HG02884 (cell line): ENCODE results near the gene BARD1.
"Not testable (repeated sequence)": the region's sequence is repeated elsewhere in the genome, so short reads cannot be mapped to it uniquely, and the experiment has no call there.

Experiments
- ATAC-seq: cut with Tn5 transposase; IDR thresholded peaks from one replicate; pipeline ENCODE4 v1.9.1; 2021; ENCODE audit warnings: mild to moderate bottlenecking, moderate library complexity; ENCODE audit not compliant: unreplicated experiment

Gene BARD1

GRCh38 chr2:214772443-214773015 lies 37.0 kb downstream of the BARD1 start:
- ATAC-seq, result no peak

- ATAC-seq, result no peak
Observed at GRCh38 chr2:214765180-214765579, 44.3 kb downstream of the BARD1 start.

GRCh38 chr2:214753455-214753854 lies 56.0 kb downstream of the BARD1 start:
- ATAC-seq, result no peak

- no peak for ATAC-seq
Observed at GRCh38 chr2:214750529-214750928, 59.0 kb downstream of the BARD1 start.

DNA sequence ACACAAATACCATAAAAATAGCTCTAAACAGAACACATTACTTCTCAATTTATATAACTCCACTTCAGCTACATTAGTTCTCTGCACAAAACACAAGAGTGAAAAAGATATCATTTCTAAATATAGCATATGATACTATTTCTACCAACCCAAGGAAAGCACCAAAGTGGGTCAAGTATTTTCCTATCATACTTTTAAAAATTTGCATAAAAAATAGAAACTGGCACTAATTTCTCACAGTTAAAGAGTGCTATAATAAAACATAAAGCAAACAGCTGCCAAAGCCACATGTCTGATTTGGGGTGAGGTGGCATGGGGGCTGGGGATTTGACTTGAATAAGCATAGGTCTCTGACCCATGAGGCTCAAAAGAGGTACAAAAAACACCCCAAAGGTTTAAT lies 61.5 kb downstream of the BARD1 start:
- ATAC-seq, result no peak

DNA sequence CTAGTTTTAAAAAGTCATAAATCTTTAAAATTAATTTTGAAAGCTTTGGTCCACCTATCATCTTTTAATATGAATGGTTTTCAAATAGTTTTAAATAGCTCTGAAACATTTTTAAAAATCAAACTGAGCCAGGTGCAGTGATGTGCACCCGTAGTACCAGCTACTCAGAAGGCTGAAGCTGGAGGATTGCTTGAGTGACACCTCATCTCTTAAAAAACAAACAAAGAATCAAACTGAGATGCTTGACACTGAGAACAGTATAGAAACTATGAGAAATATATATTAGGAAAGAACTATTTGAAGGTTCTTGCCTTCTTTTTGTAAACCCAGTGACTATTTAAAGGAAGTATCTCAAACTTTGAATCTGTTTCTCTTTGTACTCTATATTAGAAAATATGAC lies 67.4 kb downstream of the BARD1 start:
- ATAC-seq, result no peak

GRCh38 chr2:214740867-214741395 lies 68.6 kb downstream of the BARD1 start:
- ATAC-seq, result no peak

GRCh38 chr2:214737188-214737587 lies 72.3 kb downstream of the BARD1 start:
- peak; percentile 98 for ATAC-seq

GRCh38 chr2:214730800-214731407 lies 78.6 kb downstream of the BARD1 start:
- no peak for ATAC-seq

- ATAC-seq, result no peak
Observed at GRCh38 chr2:214730248-214730647, 79.2 kb downstream of the BARD1 start.

DNA sequence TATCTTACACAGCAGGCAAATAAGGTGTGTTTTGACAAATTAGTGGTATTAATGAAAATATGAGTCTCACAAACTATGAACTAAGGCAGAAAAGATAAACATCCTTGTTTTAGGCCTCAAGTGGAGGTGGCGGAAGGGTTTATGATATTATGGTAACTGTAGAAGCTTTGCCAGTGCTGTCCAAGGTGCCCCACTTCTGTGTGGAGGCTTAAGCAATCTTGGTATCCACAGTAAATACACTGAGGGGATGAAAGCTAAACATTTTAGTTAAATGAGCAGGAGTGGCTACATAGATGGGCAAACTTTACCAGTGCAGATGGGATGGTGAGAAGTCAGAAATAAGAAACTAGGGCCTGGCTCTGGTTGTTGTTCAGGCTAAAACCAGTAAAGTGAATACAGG lies 84.7 kb downstream of the BARD1 start:
- no peak for ATAC-seq

DNA sequence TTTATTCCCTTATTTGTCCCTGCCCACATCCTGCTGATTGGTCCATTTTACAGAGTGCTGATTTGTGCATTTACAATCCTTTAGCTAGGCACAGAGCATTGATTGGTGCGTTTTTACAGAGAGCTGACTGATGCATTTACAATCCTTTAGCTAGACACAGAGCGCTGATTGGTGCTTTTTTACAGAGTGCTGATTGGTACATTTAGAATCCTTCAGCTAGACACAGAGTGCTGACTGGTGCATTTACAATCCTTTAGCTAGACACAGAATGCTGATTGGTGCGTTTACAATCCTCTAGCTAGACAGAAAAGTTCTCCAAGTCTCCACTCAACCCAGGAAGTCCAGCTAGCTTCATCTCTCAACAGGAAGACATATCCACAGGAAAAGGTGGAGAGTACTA lies 91.6 kb downstream of the BARD1 start:
- not testable (repeated sequence) for ATAC-seq

DNA sequence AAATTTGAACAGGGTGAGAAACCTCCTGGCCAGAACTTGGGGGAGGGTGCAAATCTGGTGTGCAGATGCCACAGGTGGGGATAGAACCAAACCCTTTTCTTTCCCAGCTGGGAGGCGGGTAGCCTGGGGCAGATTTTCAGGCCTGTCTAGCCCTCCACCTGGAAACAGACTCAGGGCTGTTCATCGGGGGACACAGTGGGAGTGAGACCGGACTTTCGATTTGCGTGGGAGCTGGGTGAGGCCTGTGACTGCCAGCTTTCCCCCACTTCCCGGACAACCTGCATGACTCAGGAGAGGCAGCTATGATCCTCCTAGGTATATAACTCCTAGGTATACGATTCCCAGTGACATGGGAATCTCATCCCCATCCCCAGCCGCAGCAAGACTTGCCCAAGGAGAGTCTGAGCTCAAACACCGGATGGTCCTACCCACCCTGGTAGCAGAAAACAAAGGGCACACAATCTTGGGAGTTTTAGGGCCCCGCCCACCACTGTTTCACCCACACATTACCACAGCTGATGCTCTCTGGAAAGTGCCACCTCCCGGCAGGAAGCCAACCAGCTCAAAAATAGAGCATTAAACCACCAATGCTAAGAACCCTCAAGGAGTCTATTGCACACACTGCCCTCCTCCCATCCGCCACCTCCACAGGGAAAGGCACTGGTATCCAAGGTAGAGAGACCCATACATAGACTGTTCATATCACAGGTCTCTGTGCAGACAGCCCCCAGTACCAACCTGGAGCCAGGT lies 92.5 kb downstream of the BARD1 start:
- no peak for ATAC-seq

- ATAC-seq, result no peak
Observed at GRCh38 chr2:214715025-214715424, 94.5 kb downstream of the BARD1 start.

- ATAC-seq, result no peak
Observed at GRCh38 chr2:214713080-214713830, 96.2 kb downstream of the BARD1 start.

- no peak for ATAC-seq
Observed at GRCh38 chr2:214710729-214711128, 98.8 kb downstream of the BARD1 start.

GRCh38 chr2:214706986-214707385 lies 102.5 kb downstream of the BARD1 start:
- ATAC-seq, result no peak

DNA sequence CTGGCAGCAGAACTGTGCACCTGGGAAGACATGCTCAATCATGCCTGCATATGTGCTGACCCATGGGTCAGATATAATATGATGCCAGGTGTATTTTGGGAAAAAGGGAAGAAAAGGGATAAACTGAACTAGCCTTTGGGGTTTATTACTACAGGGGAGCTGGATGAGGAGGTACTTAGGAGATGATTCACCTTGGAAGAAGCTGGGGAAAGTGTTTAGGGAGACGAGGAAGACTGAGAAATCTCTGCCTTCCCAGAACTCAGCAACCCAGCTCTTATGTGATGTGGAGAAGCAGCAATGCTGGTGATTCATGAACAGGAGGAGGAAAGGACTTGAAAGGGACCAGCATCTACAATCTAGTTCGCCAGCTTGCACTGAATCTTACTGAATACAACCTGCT lies 110.2 kb downstream of the BARD1 start:
- ATAC-seq, result no peak

GRCh38 chr2:214696681-214697080 lies 112.8 kb downstream of the BARD1 start:
- ATAC-seq, result no peak

- no peak for ATAC-seq
Observed at GRCh38 chr2:214695789-214696188, 113.7 kb downstream of the BARD1 start.

DNA sequence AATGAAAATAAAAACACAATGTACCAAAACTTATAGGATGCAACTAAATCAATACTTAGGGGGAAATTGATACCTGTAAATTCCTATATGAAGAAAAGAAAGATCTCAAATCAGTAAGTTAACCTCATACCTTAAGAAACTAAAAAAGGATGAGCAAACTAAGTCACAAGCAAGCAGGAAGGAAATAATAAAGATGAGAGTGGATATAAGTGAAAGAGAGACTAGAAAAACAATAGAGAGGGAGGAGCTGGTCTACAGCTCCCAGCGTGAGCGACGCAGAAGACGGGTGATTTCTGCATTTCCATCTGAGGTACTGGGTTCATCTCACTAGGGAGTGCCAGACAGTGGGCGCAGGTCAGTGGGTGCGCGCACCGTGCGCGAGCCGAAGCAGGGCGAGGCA lies 125.9 kb downstream of the BARD1 start:
- ATAC-seq, result peak; percentile 44
